ENCODE results near the gene TMEM203.

The TMEM203 gene

DNA sequence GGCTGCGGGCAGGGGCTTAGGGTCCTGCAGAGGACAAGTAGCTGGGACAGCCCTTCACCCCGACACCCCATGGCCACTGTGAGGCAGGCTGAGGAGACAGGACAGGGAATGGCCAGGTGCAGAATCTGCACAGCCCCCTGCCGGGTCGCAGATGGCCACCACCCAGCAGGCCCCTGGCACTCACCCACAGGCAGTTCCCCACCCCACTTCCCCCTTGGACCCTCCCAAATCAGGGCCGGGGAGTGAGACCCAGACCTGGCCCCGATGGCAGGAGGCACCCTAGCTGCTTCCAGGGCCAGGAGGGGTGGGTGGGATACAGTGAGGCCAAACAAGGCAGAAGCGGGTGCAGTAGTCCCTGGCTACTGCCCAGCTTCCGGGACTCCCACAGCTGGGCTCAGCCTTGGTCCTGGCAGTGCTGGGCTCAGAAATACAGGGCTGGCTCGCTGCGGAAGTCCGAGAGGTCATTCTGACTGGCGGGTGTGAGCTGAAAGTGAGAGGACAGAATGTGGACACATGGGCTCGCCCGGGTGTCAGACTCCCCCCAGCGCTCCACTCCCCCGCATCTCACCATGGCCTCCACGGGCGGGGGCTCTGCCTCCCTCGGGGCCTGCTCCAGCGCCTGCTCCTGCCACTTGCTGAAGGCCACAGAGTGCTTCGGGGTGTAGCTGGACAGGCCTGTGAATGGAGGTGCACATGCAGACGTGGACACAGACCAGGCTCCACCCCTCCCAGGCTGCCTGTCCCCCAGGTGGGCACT lies 13.6 kb downstream of the TMEM203 start:
- WGBS (ENCODE audit: extremely low coverage, insufficient coverage, insufficient read length): no CpG with 5 or more reads among the region's 22 CpGs
- H3K27me3 ChIP-seq (ENCODE audit: insufficient read depth, low read length): no peaks in the 10 kb centered on the region
- H2AFZ ChIP-seq (ENCODE audit: insufficient read depth, low read length, poor library complexity): no peak overlapping the region
- H3K4me3 ChIP-seq (ENCODE audit: low read depth, low read length): no peak overlapping the region
- H2BK12ac ChIP-seq (ENCODE audit: low read length): no peak overlapping the region
- no peak overlapping the region for H3K14ac ChIP-seq (ENCODE audit: low read length)
- no peaks in the 10 kb centered on the region for H3K9me3 ChIP-seq (ENCODE audit: insufficient read depth, low read depth, low read length)
- peaks cover 17 to 18% of the 10 kb centered on the region in 2 experiments for H3K4me1 ChIP-seq (ENCODE audit: control insufficient read depth in 1 of 2, insufficient read depth in 2 of 2, low read length in 2 of 2)
- no peak overlapping the region for H3K18ac ChIP-seq (ENCODE audit: low read length)
- H2BK120ac ChIP-seq (ENCODE audit: insufficient read depth, low read length, poor library complexity): no peak overlapping the region
- no peak overlapping the region for H3K4ac ChIP-seq (ENCODE audit: low read depth, low read length)
- H3K23ac ChIP-seq (ENCODE audit: low read length): no peak overlapping the region
- H3K4me2 ChIP-seq (ENCODE audit: low read length): no peak overlapping the region
- peaks cover 29 to 34% of the 10 kb centered on the region in 2 experiments for H3K36me3 ChIP-seq (ENCODE audit: control insufficient read depth in 1 of 2, insufficient read depth in 2 of 2, low read length in 2 of 2)
- H4K12ac ChIP-seq (ENCODE audit: low read depth, low read length): no peak overlapping the region
- H3K79me1 ChIP-seq (ENCODE audit: low read length): peaks cover 5% of the 10 kb centered on the region
- no peak overlapping the region for H3K27ac ChIP-seq (ENCODE audit: low read depth, low read length)
- H3K9ac ChIP-seq (ENCODE audit: low read length): no peak overlapping the region
- no peak overlapping the region for H4K91ac ChIP-seq (ENCODE audit: low read depth, low read length)
- no peak for DNase-seq
- peaks cover 8% of the 10 kb centered on the region for H3K79me2 ChIP-seq (ENCODE audit: control insufficient read depth, insufficient read depth, low read length, poor library complexity)
- H2AK5ac ChIP-seq (ENCODE audit: low read length): no peak overlapping the region
- no peak overlapping the region for H2BK5ac ChIP-seq (ENCODE audit: low read depth, low read length, poor library complexity)
- no peak overlapping the region for H4K8ac ChIP-seq (ENCODE audit: low read depth, low read length)

GRCh38 chr9:137191245-137191644 lies 14.2 kb downstream of the TMEM203 start:
- Histone ChIP-seq H3K79me1 (ENCODE audit: low read length) (peaks cover 5% of the 10 kb centered on the region), H4K91ac (ENCODE audit: low read depth, low read length) (no peak overlapping the region), H3K4me3 (ENCODE audit: low read depth, low read length) (no peak overlapping the region), H3K9me3 (ENCODE audit: insufficient read depth, low read depth, low read length) (no peaks in the 10 kb centered on the region), H3K79me2 (ENCODE audit: control insufficient read depth, insufficient read depth, low read length, poor library complexity) (peaks cover 8% of the 10 kb centered on the region), H3K27me3 (ENCODE audit: insufficient read depth, low read length) (no peaks in the 10 kb centered on the region), H4K12ac (ENCODE audit: low read depth, low read length) (no peak overlapping the region), H2BK5ac (ENCODE audit: low read depth, low read length, poor library complexity) (no peak overlapping the region), H2AFZ (ENCODE audit: insufficient read depth, low read length, poor library complexity) (no peak overlapping the region), H3K18ac (ENCODE audit: low read length) (no peak overlapping the region), H3K23ac (ENCODE audit: low read length) (no peak overlapping the region), H2AK5ac (ENCODE audit: low read length) (no peak overlapping the region), H2BK120ac (ENCODE audit: insufficient read depth, low read length, poor library complexity) (no peak overlapping the region), H2BK12ac (ENCODE audit: low read length) (no peak overlapping the region), H3K4me2 (ENCODE audit: low read length) (no peak overlapping the region), H3K27ac (ENCODE audit: low read depth, low read length) (no peak overlapping the region), H3K4me1 (ENCODE audit: control insufficient read depth in 1 of 2, insufficient read depth in 2 of 2, low read length in 2 of 2) (peaks cover 17 to 18% of the 10 kb centered on the region in 2 experiments), H3K14ac (ENCODE audit: low read length) (no peak overlapping the region), H3K36me3 (ENCODE audit: control insufficient read depth in 1 of 2, insufficient read depth in 2 of 2, low read length in 2 of 2) (peaks cover 34 to 39% of the 10 kb centered on the region in 2 experiments), H3K9ac (ENCODE audit: low read length) (no peak overlapping the region), H4K8ac (ENCODE audit: low read depth, low read length) (no peak overlapping the region), H3K4ac (ENCODE audit: low read depth, low read length) (no peak overlapping the region)
- no CpG with 5 or more reads among the region's 3 CpGs for WGBS (ENCODE audit: extremely low coverage, insufficient coverage, insufficient read length)
- no peak for DNase-seq

DNA sequence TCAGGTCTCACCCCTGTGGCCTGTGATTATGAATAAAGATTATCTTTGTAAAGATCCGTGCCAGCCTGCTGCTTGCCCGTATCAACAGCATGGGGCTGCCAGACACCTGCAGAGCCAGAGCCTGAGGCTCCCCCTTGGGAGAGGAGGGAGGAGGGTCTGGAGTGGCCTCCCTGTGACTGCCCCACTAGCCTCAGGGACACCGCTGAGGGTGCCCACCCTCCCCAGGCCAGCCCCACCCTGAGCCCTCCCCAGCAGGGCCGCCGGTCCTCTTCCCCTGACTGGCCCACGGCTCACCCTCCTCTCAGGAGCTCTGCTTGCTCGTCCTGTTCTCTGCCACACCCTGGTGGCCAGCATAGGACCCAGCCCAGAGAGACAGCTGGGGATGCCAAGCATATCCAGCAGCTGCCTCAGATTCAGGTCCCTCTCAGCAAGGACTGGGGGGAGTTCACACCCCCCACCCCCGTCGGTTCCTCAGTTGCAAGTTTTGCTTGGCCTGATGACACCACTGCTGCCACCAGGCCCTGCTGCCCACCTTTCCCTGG lies 15.1 kb downstream of the TMEM203 start:
- Histone ChIP-seq H3K23ac (ENCODE audit: low read length) (no peak overlapping the region), H2AFZ (ENCODE audit: insufficient read depth, low read length, poor library complexity) (no peak overlapping the region), H3K9ac (ENCODE audit: low read length) (no peak overlapping the region), H3K18ac (ENCODE audit: low read length) (no peak overlapping the region), H2BK120ac (ENCODE audit: insufficient read depth, low read length, poor library complexity) (no peak overlapping the region), H3K4me2 (ENCODE audit: low read length) (no peak overlapping the region), H2BK12ac (ENCODE audit: low read length) (no peak overlapping the region), H3K4ac (ENCODE audit: low read depth, low read length) (no peak overlapping the region), H3K79me1 (ENCODE audit: low read length) (peaks cover 5% of the 10 kb centered on the region), H3K9me3 (ENCODE audit: insufficient read depth, low read depth, low read length) (no peaks in the 10 kb centered on the region), H3K14ac (ENCODE audit: low read length) (no peak overlapping the region), H3K4me3 (ENCODE audit: low read depth, low read length) (no peak overlapping the region), H4K12ac (ENCODE audit: low read depth, low read length) (no peak overlapping the region), H2BK5ac (ENCODE audit: low read depth, low read length, poor library complexity) (no peak overlapping the region), H3K27ac (ENCODE audit: low read depth, low read length) (no peak overlapping the region), H3K36me3 (ENCODE audit: control insufficient read depth in 1 of 2, insufficient read depth in 2 of 2, low read length in 2 of 2) (peaks cover 43 to 46% of the 10 kb centered on the region in 2 experiments), H3K27me3 (ENCODE audit: insufficient read depth, low read length) (no peaks in the 10 kb centered on the region), H4K8ac (ENCODE audit: low read depth, low read length) (no peak overlapping the region), H3K79me2 (ENCODE audit: control insufficient read depth, insufficient read depth, low read length, poor library complexity) (peaks cover 8% of the 10 kb centered on the region), H3K4me1 (ENCODE audit: control insufficient read depth in 1 of 2, insufficient read depth in 2 of 2, low read length in 2 of 2) (peaks cover 17 to 18% of the 10 kb centered on the region in 2 experiments), H2AK5ac (ENCODE audit: low read length) (no peak overlapping the region), H4K91ac (ENCODE audit: low read depth, low read length) (no peak overlapping the region)
- DNase-seq: no peak
- no CpG with 5 or more reads among the region's 9 CpGs for WGBS (ENCODE audit: extremely low coverage, insufficient coverage, insufficient read length)

GRCh38 chr9:137189297-137190295 lies 15.9 kb downstream of the TMEM203 start:
- Histone ChIP-seq H2AK5ac (ENCODE audit: low read length) (no peak overlapping the region), H3K27ac (ENCODE audit: low read depth, low read length) (peak overlapping the region; percentile 90), H3K79me2 (ENCODE audit: control insufficient read depth, insufficient read depth, low read length, poor library complexity) (peaks cover 8% of the 10 kb centered on the region), H3K14ac (ENCODE audit: low read length) (peak overlapping the region; percentile 0), H3K79me1 (ENCODE audit: low read length) (peaks cover 5% of the 10 kb centered on the region), H2BK12ac (ENCODE audit: low read length) (no peak overlapping the region), H2BK5ac (ENCODE audit: low read depth, low read length, poor library complexity) (no peak overlapping the region), H2BK120ac (ENCODE audit: insufficient read depth, low read length, poor library complexity) (no peak overlapping the region), H2AFZ (ENCODE audit: insufficient read depth, low read length, poor library complexity) (no peak overlapping the region), H3K9ac (ENCODE audit: low read length) (peak overlapping the region; percentile 89), H4K12ac (ENCODE audit: low read depth, low read length) (peak overlapping the region; percentile 20), H4K8ac (ENCODE audit: low read depth, low read length) (peak overlapping the region; percentile 43), H3K9me3 (ENCODE audit: insufficient read depth, low read depth, low read length) (peaks cover 2% of the 10 kb centered on the region), H3K27me3 (ENCODE audit: insufficient read depth, low read length) (no peaks in the 10 kb centered on the region), H3K4me2 (ENCODE audit: low read length) (peak overlapping the region; percentile 86), H3K4ac (ENCODE audit: low read depth, low read length) (peak overlapping the region; percentile 22), H3K23ac (ENCODE audit: low read length) (no peak overlapping the region), H4K91ac (ENCODE audit: low read depth, low read length) (no peak overlapping the region), H3K36me3 (ENCODE audit: control insufficient read depth in 1 of 2, insufficient read depth in 2 of 2, low read length in 2 of 2) (peaks cover 50 to 54% of the 10 kb centered on the region in 2 experiments), H3K4me1 (ENCODE audit: control insufficient read depth in 1 of 2, insufficient read depth in 2 of 2, low read length in 2 of 2) (peaks cover 17 to 18% of the 10 kb centered on the region in 2 experiments), H3K4me3 (ENCODE audit: low read depth, low read length) (peak overlapping the region; percentile 93), H3K18ac (ENCODE audit: low read length) (peak overlapping the region; percentile 37)
- no CpG with 5 or more reads among the region's 23 CpGs for WGBS (ENCODE audit: extremely low coverage, insufficient coverage, insufficient read length)
- no peak for DNase-seq

Measured in trophoblast cell (in vitro differentiated cells and primary cell).